A673 (cell line): ENCODE data around the gene SP7.

ENCODE experiments used
- CTCF ChIP-seq: fragments of 300-800, 200-600 bp; sonication (generic); conservative IDR thresholded peaks from 2 replicates; pipeline ENCODE4 v1.5.1; 2017; ENCODE audit warnings: low read depth, mild to moderate bottlenecking, antibody characterized with exemption, low read length, moderate library complexity, mixed read lengths
- EZH2 ChIP-seq: fragments of 200-600 bp; sonication (generic); IDR thresholded peaks from 2 replicates; pipeline ENCODE4 v1.6.1; 2017; ENCODE audit warnings: borderline replicate concordance, low read depth, mild to moderate bottlenecking, mixed read lengths, antibody characterized with exemption, low read length; ENCODE audit not compliant: poor library complexity, severe bottlenecking

DNA sequence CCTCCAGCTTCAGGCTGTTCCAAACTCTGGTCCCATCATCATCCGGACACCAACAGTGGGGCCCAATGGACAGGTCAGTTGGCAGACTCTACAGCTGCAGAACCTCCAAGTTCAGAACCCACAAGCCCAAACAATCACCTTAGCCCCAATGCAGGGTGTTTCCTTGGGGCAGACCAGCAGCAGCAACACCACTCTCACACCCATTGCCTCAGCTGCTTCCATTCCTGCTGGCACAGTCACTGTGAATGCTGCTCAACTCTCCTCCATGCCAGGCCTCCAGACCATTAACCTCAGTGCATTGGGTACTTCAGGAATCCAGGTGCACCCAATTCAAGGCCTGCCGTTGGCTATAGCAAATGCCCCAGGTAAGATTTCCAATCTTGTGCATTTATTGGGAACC is 47.1 kb upstream of the SP7 start:
- TF ChIP-seq CTCF (no peak), EZH2 (no peak)
